AG09309 (cell line): ENCODE data around the gene MAGED2.
A peak's percentile ranks its signal among the peaks of the same experiment; 100 is the strongest.
"Not testable (repeated sequence)": the region's sequence is repeated elsewhere in the genome, so short reads cannot be mapped to it uniquely, and the experiment has no call there.

Experiments
- DNase-seq: peaks from one replicate; pipeline ENCODE4 v3.0.0-alpha.2; 2010; ENCODE audit warnings: low read depth
- H3K4me3 ChIP-seq: 2 replicates; pipeline ENCODE4 v1.5.1; 2011; ENCODE audit warnings: mild to moderate bottlenecking, low read depth, low read length, moderate library complexity; ENCODE audit not compliant: control insufficient read depth
- TF ChIP-seq, protein P1 (sequence below): IDR thresholded peaks from 2 replicates; pipeline ENCODE4 v1.5.1; 2011; ENCODE audit warnings: mild to moderate bottlenecking, low read depth, low read length, inconsistent platforms; ENCODE audit not compliant: insufficient read depth, control insufficient read depth; ENCODE audit errors: missing control alignments

Gene MAGED2, protein sequence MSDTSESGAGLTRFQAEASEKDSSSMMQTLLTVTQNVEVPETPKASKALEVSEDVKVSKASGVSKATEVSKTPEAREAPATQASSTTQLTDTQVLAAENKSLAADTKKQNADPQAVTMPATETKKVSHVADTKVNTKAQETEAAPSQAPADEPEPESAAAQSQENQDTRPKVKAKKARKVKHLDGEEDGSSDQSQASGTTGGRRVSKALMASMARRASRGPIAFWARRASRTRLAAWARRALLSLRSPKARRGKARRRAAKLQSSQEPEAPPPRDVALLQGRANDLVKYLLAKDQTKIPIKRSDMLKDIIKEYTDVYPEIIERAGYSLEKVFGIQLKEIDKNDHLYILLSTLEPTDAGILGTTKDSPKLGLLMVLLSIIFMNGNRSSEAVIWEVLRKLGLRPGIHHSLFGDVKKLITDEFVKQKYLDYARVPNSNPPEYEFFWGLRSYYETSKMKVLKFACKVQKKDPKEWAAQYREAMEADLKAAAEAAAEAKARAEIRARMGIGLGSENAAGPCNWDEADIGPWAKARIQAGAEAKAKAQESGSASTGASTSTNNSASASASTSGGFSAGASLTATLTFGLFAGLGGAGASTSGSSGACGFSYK

DNA sequence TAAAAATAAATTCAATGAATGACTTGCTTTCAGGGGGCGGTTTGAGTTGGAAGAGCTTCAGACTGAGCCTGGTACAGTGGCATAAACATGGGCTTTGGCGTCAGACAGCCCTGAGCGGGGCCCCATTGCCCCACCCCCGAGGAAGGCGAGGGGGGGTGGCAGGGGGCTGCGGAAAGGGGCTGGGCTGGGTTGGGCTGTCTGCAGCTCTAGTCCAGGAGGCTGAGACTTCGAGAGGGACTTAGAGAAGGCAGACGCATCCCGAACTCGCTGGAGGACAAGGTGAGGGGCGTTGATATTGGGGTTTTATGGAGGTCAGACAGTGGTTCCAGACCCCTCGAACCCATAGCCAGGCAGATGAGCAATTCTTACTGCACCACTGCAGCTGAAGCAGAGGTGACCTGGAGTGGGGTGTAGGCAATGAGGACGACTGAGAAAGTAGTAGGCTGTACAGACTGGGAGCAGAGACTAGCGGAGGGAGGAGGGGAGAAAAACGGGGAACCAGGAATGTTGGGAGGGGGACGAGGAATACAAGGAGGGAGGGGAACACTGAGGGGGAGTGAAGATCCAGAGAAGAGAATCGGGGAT is at the start of gene MAGED2:
Gene MAGED2, plus strand, starts transcription at position 222 of the 585 bp plus-strand sequence. CDS start 1,587 bp downstream, outside the sequence.
- peak within 1 kb of the TSS; percentile 85 for H3K4me3 ChIP-seq
- no peak for DNase-seq
- TF ChIP-seq, protein P1, sequence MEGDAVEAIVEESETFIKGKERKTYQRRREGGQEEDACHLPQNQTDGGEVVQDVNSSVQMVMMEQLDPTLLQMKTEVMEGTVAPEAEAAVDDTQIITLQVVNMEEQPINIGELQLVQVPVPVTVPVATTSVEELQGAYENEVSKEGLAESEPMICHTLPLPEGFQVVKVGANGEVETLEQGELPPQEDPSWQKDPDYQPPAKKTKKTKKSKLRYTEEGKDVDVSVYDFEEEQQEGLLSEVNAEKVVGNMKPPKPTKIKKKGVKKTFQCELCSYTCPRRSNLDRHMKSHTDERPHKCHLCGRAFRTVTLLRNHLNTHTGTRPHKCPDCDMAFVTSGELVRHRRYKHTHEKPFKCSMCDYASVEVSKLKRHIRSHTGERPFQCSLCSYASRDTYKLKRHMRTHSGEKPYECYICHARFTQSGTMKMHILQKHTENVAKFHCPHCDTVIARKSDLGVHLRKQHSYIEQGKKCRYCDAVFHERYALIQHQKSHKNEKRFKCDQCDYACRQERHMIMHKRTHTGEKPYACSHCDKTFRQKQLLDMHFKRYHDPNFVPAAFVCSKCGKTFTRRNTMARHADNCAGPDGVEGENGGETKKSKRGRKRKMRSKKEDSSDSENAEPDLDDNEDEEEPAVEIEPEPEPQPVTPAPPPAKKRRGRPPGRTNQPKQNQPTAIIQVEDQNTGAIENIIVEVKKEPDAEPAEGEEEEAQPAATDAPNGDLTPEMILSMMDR: no peak

DNA sequence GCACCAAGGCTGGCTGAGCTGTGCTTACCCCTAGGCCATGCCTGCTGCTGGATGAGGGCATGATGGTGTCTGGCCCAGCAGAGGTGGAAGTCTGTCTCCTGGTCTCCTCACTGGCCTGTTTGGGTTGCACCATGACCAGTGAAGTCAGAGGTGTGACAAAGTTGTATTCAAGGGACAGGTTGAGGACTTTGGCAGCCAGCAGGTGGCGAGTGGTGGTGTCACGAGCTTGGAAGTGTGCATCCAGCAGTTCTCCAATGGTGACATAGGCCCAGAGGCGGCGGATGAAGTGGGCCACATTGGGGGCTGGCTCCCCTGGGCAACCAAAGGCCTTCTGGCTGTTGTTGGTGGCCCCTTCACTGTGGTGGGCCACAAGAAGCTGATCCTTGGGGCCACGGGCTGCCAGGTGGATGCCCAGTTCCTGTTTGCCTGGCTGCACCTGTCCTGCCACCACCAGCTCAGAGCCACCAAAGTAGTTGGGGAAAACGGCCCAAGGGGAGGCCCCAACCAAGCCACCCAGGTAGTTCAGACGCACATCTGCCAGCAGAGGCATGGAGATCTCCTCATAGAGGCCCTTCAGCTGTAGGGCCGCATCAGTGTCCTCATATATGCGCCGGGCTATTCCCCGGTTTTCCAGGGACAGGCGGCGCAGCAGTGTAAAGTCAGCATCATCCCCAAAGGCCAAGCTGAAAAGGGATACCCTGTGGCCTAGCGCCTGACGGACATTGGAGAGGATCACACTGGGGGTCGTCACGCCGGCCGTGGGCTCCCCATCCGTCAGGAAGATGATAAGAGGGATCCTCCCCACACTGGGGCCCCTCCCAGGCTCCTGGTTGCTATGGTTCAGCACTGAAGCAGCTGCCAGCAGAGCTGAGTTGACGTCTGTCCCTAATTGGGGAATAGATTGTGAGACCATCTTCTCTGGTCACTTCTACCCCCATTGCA is 49.2 kb upstream of the MAGED2 start:
- no peak for DNase-seq
- TF ChIP-seq, protein P1: no peak
- H3K4me3 ChIP-seq: no peak overlapping the region

DNA sequence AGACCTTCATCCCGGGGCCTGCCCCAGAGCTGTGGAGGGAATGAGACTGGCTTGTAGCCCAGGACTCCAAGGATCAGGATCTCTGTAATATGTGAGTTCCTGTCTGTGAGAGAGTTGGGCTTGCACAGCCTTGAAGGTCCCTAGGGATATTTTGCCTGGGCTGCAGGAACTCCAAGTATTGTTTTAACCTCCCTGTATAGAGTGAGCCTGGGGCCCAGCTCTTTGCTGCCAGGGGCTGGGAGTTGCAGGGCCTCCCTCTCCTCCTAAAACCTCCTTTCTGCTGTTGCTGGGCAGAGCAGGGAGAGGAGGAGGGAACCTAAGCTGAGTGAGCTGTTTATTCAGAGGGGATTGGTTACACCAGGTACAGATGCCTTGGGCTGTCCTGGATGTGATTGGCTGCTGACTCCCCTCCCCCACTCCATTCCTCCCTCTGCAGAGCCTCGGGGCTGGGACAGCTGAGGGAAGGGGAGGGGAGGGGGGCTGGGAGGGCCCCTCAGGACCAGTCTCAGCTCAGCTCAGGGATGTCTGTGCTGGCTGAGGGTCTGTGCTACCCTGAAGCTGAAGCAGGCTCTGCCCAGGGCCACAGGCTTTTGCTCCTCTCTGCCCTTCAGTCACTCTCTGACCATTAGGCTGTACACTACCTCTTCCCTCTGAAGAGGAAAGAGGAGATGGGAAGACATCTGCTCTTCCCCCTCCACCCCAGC is 33.0 kb upstream of the MAGED2 start:
- DNase-seq: not testable (repeated sequence)

DNA sequence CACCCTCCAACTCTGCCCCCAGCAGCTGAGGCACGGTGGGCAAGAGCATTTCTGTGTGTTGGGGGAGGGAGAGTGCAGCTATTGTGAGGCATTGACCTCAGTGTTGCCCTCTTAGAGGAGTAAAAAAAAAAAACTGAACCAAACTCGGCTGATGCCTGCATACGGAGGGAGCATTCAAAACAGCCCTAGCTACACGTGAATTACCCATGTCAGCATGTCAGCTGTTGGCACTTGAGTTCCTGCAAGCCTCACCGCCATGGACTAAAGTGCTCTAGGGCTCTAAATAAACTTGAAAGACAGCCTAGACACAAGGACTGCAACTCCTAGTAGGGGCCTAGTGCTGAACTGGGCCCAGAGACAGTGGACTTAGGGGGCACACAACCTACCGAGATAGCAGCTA is 31.5 kb upstream of the MAGED2 start:
- TF ChIP-seq, protein P1: no peak
- DNase-seq: no peak

More for the DNA sequence above, 33.0 kb upstream of the MAGED2 start:
- H3K4me3 ChIP-seq: not testable (repeated sequence)

DNA sequence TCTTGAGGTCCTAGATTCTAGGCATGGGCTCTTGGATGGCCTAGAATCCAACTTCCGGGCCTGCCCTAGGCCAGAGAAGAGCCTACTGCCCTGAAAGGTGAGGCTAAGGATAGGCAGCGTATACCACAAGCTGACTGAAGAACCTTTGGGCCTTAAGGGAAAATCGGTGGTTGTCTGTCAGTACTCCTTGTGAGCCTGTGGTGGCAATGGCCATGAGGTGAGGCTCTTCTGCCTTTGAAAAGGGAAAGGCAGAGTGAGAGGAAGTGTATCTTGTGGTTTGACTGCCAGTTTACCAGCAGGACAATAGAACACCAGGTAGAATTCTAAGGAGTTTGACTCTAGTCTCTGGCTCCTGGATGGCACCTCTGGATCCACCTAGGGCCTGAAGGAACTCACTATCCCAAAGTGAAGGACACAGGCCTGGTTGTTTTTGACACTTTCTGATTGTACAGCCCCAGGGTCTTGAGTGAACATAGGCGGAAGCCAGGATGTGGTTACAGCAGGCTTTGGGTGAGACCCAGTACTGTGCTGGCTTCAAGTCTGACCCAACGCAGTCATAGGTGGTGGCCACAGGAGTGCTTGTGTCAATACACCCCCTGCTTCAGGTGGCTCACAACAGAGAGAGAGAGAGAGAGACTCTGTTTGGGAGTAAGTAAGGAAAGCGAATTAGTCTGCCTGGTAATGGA is 30.4 kb upstream of the MAGED2 start:
- TF ChIP-seq, protein P1: no peak

More for the DNA sequence above, 31.5 kb upstream of the MAGED2 start:
- no peak overlapping the region for H3K4me3 ChIP-seq

DNA sequence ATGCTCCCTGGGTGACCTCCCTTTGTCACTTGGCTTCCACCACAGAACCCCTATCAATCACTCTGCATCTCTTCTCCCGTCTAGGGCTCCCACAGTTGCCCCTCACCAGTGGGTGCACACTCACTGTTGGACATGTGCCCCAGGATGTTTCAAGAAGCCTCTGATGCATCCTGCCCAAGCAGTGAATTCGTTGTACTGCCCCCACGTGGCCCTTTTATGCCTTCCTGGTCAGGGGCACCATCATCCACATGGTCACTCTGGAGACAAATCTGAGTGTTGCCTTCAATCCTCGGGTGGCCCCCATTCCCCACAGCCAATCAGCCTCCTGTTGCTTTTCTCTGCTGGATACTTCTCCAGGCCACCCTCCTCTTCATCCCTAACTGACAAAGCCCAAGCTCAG is 21.6 kb upstream of the MAGED2 start:
- no peak overlapping the region for H3K4me3 ChIP-seq
- TF ChIP-seq, protein P1: peak; percentile 39
- DNase-seq: no peak

More for the DNA sequence above, 30.4 kb upstream of the MAGED2 start:
- H3K4me3 ChIP-seq: no peak overlapping the region
- DNase-seq: no peak
